Mesenchymal stem cell (in vitro differentiated cells and primary cell): ENCODE results near the gene MEIG1.
"Not testable (repeated sequence)": the region's sequence is repeated elsewhere in the genome, so short reads cannot be mapped to it uniquely, and the experiment has no call there.

Experiments used
- DNase-seq: peaks from one replicate; pipeline ENCODE4 v3.0.0-alpha.2; 2013
- H2AFZ ChIP-seq: one replicate; pipeline ENCODE4 v1.6.1; 2013; ENCODE audit warnings: low read depth, mild to moderate bottlenecking, control low read depth, inconsistent platforms, low read length, moderate library complexity
- H2AK5ac ChIP-seq: 2 replicates; pipeline ENCODE4 v1.6.1; 2013; ENCODE audit warnings: low read length, moderate library complexity, mild to moderate bottlenecking, inconsistent platforms; ENCODE audit not compliant: severe bottlenecking
- H2BK120ac ChIP-seq: one replicate; pipeline ENCODE4 v1.6.1; 2013; ENCODE audit warnings: low read depth, mild to moderate bottlenecking, inconsistent platforms, low read length, moderate library complexity
- H2BK12ac ChIP-seq, 2 experiments: one replicate each; pipeline ENCODE4 v1.6.1; 2013; ENCODE audit warnings: inconsistent platforms in 2 of 2, low read length in 2 of 2, mild to moderate bottlenecking in 2 of 2, moderate library complexity in 2 of 2, control low read depth in 1 of 2
- H2BK15ac ChIP-seq: one replicate; pipeline ENCODE4 v1.6.1; 2013; ENCODE audit warnings: mild to moderate bottlenecking, low read depth, inconsistent platforms; ENCODE audit not compliant: poor library complexity, severe bottlenecking
- H2BK5ac ChIP-seq: 2 replicates; pipeline ENCODE4 v1.6.1; 2013; ENCODE audit warnings: low read depth, mild to moderate bottlenecking, low read length, control low read depth, inconsistent platforms; ENCODE audit not compliant: poor library complexity, severe bottlenecking
- H3K14ac ChIP-seq, 2 experiments: one replicate each; pipeline ENCODE4 v1.6.1; 2013; ENCODE audit warnings: inconsistent platforms in 2 of 2, low read length in 2 of 2, control low read depth in 1 of 2, mild to moderate bottlenecking in 1 of 2, moderate library complexity in 1 of 2
- H3K18ac ChIP-seq, 2 experiments: one replicate each; pipeline ENCODE4 v1.6.1; 2013; ENCODE audit warnings: inconsistent platforms in 2 of 2, low read length in 2 of 2, control low read depth in 1 of 2, low read depth in 1 of 2, mild to moderate bottlenecking in 1 of 2
- H3K23ac ChIP-seq, 2 experiments: one replicate each; pipeline ENCODE4 v1.6.1; 2013; ENCODE audit warnings: inconsistent platforms in 2 of 2, low read length in 2 of 2, mild to moderate bottlenecking in 2 of 2, moderate library complexity in 2 of 2, control low read depth in 1 of 2
- H3K27ac ChIP-seq: 2 replicates; pipeline ENCODE4 v1.5.1; 2013; ENCODE audit warnings: mild to moderate bottlenecking, moderate library complexity, low read length, control low read depth, inconsistent platforms; ENCODE audit not compliant: poor library complexity, severe bottlenecking
- H3K27me3 ChIP-seq, 2 experiments: 2 replicates each; pipeline versions ENCODE4 v1.6.1 to v1.7.0; 2013; ENCODE audit warnings: low read length in 2 of 2, mild to moderate bottlenecking in 2 of 2, moderate library complexity in 2 of 2, control low read depth in 1 of 2, inconsistent platforms in 1 of 2; ENCODE audit not compliant: control insufficient read depth in 1 of 2, insufficient read depth in 1 of 2
- H3K36me3 ChIP-seq, 2 experiments: 2 replicates each; pipeline versions ENCODE4 v1.6.1 to v1.7.0; 2013; ENCODE audit warnings: low read length in 2 of 2, control low read depth in 1 of 2, inconsistent platforms in 1 of 2, low read depth in 1 of 2, mild to moderate bottlenecking in 1 of 2; ENCODE audit not compliant: insufficient read depth in 2 of 2, control insufficient read depth in 1 of 2
- H3K4ac ChIP-seq, 2 experiments: one replicate each; pipeline ENCODE4 v1.6.1; 2013; ENCODE audit warnings: inconsistent platforms in 2 of 2, low read length in 2 of 2, mild to moderate bottlenecking in 2 of 2, moderate library complexity in 2 of 2, control low read depth in 1 of 2, low read depth in 1 of 2
- H3K4me1 ChIP-seq: 2 replicates; pipeline ENCODE4 v1.6.1; 2013; ENCODE audit warnings: low read depth, low read length, control low read depth; ENCODE audit not compliant: control insufficient read depth, insufficient read depth
- H3K4me2 ChIP-seq: 2 replicates; pipeline ENCODE4 v1.6.1; 2013; ENCODE audit warnings: low read length, mild to moderate bottlenecking, inconsistent platforms; ENCODE audit not compliant: poor library complexity, severe bottlenecking
- H3K4me3 ChIP-seq, 2 experiments: 2 replicates each; pipeline versions ENCODE4 v1.5.1 to v1.7.0; 2013; ENCODE audit warnings: low read length in 2 of 2, mild to moderate bottlenecking in 2 of 2, control low read depth in 1 of 2, low read depth in 1 of 2; ENCODE audit not compliant: insufficient read depth in 1 of 2
- H3K79me1 ChIP-seq: replicated peaks from 2 replicates; pipeline ENCODE4 v1.6.1; 2013; ENCODE audit warnings: mild to moderate bottlenecking, control low read depth, low read length, inconsistent platforms; ENCODE audit not compliant: poor library complexity, severe bottlenecking
- H3K9ac ChIP-seq: 2 replicates; pipeline ENCODE4 v1.7.0; 2013; ENCODE audit warnings: mild to moderate bottlenecking, low read length, moderate library complexity
- H3K9me3 ChIP-seq: 2 replicates; pipeline ENCODE4 v1.7.0; 2013; ENCODE audit warnings: mild to moderate bottlenecking, low read length; ENCODE audit not compliant: control insufficient read depth
- H4K8ac ChIP-seq: one replicate; pipeline ENCODE4 v1.6.1; 2013; ENCODE audit warnings: inconsistent platforms, mild to moderate bottlenecking, low read length, moderate library complexity
- H4K91ac ChIP-seq: one replicate; pipeline ENCODE4 v1.6.1; 2013; ENCODE audit warnings: mild to moderate bottlenecking, low read length, inconsistent platforms
- WGBS: methylation state at CpG from one replicate; pipeline ENCODE4 v1.1.7; 2013; ENCODE audit warnings: mixed read lengths; 5-methylcytosine and 5-hydroxymethylcytosine counted together

Gene MEIG1

GRCh38 chr10:14971867-14972448 lies 12.8 kb downstream of the MEIG1 start:
- 53% methylated on average over 2 of the region's 4 CpGs for WGBS
- no peaks in the 10 kb centered on the region for H3K36me3 ChIP-seq
- no peak overlapping the region for H3K18ac ChIP-seq
- H2AFZ ChIP-seq: no peak overlapping the region
- H3K14ac ChIP-seq: no peak overlapping the region
- H2BK120ac ChIP-seq: no peak overlapping the region
- H3K4ac ChIP-seq: no peak overlapping the region
- H3K27ac ChIP-seq: no peak overlapping the region
- no peaks in the 10 kb centered on the region for H3K79me1 ChIP-seq
- H3K23ac ChIP-seq: no peak overlapping the region
- H4K8ac ChIP-seq: no peak overlapping the region
- H3K4me2 ChIP-seq: no peak overlapping the region
- H2BK15ac ChIP-seq: no peak overlapping the region
- H3K4me3 ChIP-seq: no peak overlapping the region
- no peak overlapping the region for H2AK5ac ChIP-seq
- no peak overlapping the region for H3K9ac ChIP-seq
- H2BK12ac ChIP-seq: no peak overlapping the region
- peaks cover 0 to 7% of the 10 kb centered on the region in 2 experiments for H3K27me3 ChIP-seq
- H3K9me3 ChIP-seq: no peaks in the 10 kb centered on the region
- H4K91ac ChIP-seq: no peak overlapping the region
- H3K4me1 ChIP-seq: no peaks in the 10 kb centered on the region
- peak; percentile 39 for DNase-seq
- H2BK5ac ChIP-seq: no peak overlapping the region

GRCh38 chr10:14974153-14974998 lies 15.2 kb downstream of the MEIG1 start:
- H3K9me3 ChIP-seq, H3K4me1 ChIP-seq, H3K27ac ChIP-seq, H3K4me2 ChIP-seq, H2BK5ac ChIP-seq, H3K23ac ChIP-seq, H4K91ac ChIP-seq, H2AK5ac ChIP-seq, H3K27me3 ChIP-seq, H3K4ac ChIP-seq, H2BK120ac ChIP-seq, H3K9ac ChIP-seq, H3K79me1 ChIP-seq, H3K36me3 ChIP-seq, H2AFZ ChIP-seq, DNase-seq, H3K4me3 ChIP-seq, H2BK15ac ChIP-seq, H3K18ac ChIP-seq, H3K14ac ChIP-seq, H2BK12ac ChIP-seq, H4K8ac ChIP-seq: not testable (repeated sequence)
- 77% methylated on average over 5 of the region's 15 CpGs for WGBS

- no peak overlapping the region for H4K8ac ChIP-seq
- no peaks in the 10 kb centered on the region for H3K79me1 ChIP-seq
- no peak overlapping the region for H3K23ac ChIP-seq
- no peak overlapping the region for H2BK120ac ChIP-seq
- H2BK5ac ChIP-seq: no peak overlapping the region
- no peak overlapping the region for H3K4ac ChIP-seq
- H4K91ac ChIP-seq: no peak overlapping the region
- H2BK15ac ChIP-seq: no peak overlapping the region
- no peak overlapping the region for H3K4me2 ChIP-seq
- no peak overlapping the region for H2BK12ac ChIP-seq
- 61% methylated on average over 17 of the region's 21 CpGs for WGBS
- no peak overlapping the region for H3K27ac ChIP-seq
- H2AK5ac ChIP-seq: no peak overlapping the region
- no peaks in the 10 kb centered on the region for H3K36me3 ChIP-seq
- H2AFZ ChIP-seq: no peak overlapping the region
- peaks cover 0 to 7% of the 10 kb centered on the region in 2 experiments for H3K27me3 ChIP-seq
- no peak overlapping the region for H3K14ac ChIP-seq
- peak overlapping the region in 1 of 2 experiments; percentile 63 for H3K4me3 ChIP-seq
- peak overlapping the region; percentile 26 for H3K9ac ChIP-seq
- H3K18ac ChIP-seq: no peak overlapping the region
- no peak for DNase-seq
- H3K4me1 ChIP-seq: no peaks in the 10 kb centered on the region
- H3K9me3 ChIP-seq: no peaks in the 10 kb centered on the region
These were observed 16.6 kb downstream of the MEIG1 start for GRCh38 chr10:14975672-14976273.

DNA sequence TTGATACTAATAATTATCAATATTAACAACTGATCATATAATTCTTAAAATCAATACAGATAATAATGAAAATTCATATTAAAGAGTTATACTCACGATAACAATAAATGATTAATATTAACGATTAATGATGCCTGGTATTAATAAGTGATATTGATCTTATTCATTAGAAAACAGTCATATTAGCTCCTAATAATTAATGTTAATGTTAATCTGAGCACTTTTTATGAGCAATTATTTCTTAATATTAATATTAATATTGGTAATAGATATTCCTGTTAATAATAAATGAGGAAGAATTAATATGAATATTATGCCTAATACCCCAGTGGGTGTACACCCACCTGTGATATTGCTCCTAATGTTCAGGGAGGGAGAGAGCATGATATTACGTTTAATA lies 23.6 kb downstream of the MEIG1 start:
- Histone ChIP-seq H3K27ac (no peak overlapping the region), H3K18ac (no peak overlapping the region), H2BK12ac (no peak overlapping the region), H2AFZ (no peak overlapping the region), H3K9me3 (no peaks in the 10 kb centered on the region), H3K4ac (no peak overlapping the region), H4K91ac (no peak overlapping the region), H2BK120ac (no peak overlapping the region), H3K36me3 (no peaks in the 10 kb centered on the region), H4K8ac (no peak overlapping the region), H3K4me1 (no peaks in the 10 kb centered on the region), H3K14ac (no peak overlapping the region), H2BK5ac (no peak overlapping the region), H2AK5ac (no peak overlapping the region), H3K79me1 (no peaks in the 10 kb centered on the region), H3K27me3 (no peaks in the 10 kb centered on the region), H3K9ac (no peak overlapping the region), H3K4me2 (no peak overlapping the region), H2BK15ac (no peak overlapping the region), H3K23ac (no peak overlapping the region), H3K4me3 (no peak overlapping the region)
- DNase-seq: no peak
- 95% methylated on average over 1 of the region's 3 CpGs for WGBS
